T-helper 22 cell (primary cell): ENCODE measurements around the gene MAPK14.
"Not testable (repeated sequence)": the region's sequence is repeated elsewhere in the genome, so short reads cannot be mapped to it uniquely, and the experiment has no call there.

Experiments
- DNase-seq: peaks from one replicate; pipeline ENCODE4 v3.0.0-alpha.2; 2020; ENCODE audit warnings: low read depth

The MAPK14 gene

DNA sequence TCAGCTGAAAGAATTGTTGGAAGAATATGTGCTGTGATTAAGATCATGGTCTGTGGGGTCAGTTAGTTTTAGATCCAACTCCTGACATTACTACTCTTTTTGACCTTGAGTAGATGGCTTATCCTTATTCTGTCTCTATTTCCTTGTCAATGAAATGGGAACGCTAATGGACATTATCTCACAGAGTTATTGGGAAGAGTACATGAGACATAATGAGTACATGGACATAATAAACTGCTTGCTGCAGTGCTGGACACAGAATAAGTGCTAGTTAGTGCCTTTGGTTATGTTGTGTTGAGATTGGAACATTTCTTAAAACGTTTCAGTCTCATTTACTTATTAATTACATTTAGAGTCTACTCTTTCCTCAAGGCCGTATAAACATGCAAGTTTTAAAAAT, 42.6 kb downstream of the MAPK14 start:
- DNase-seq: no peak

DNA sequence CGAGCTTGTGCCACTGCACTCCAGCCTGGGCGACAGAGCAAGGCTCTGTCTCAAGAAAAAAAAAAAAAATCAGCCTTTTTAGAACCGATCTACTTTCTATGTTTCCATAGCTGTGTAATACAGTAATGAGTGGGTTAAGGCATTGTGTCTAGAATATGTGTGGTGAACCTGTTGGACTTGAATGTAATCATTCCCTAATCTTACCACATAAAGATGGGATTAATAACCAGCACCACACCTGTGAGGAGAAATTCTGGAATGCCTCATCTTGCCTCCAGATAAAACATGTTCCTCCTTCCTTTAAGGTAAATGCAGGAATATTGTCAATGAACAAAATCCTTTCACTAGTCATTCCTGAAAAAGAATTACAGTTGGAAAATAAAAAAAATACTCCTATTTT, 43.7 kb downstream of the MAPK14 start:
- DNase-seq: no peak

DNA sequence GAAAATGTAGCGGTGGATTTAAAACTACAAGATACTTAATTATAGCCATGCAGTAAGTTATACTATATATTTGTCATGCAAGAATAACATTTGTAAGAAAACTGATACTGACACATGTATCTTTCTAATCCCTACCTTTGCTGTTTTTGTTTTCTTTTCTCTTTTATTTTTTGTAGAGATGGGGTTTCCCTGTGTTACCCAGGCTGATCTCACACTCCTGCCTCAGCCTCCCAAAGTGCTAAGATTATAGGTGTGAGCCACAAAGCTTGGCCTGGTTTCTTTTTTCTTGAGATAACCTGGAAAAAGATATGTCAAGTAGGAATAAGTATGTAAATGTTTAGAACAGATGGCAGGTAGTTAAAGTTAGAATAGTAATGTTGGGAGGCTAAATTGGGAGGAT, 44.1 kb downstream of the MAPK14 start:
- DNase-seq: no peak

DNA sequence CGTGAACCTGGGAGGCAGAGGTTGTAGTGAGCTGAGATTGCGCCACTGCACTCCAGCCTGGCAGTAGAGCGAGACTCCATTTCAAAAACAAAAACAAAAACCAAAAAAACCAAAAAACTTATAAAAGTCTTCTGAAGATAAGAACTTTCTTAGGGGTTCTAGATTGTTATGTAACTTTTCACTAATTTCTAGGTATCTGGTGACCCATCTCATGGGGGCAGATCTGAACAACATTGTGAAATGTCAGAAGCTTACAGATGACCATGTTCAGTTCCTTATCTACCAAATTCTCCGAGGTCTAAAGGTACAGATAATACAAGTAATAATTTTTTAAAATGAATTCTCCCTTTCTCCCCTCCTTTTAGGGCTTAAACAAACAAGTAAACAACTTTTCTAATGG, 45.1 kb downstream of the MAPK14 start:
- no peak for DNase-seq

DNA sequence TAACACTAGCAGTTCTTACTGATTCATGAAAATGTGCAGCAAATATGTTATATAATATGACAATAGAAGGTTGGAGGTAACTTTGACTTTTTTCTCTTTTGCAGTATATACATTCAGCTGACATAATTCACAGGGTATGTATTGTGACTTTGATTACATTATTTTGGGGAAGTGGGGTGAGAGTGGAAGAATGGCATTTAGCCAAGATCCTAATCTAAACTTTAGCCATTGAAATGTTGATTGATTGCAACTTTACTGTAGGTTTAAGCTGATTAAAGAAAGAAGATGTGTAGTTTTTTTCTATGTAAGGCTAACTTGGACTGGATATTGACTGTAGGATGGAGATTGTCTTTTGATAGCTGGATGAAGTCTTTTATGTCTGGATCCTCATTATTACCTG, 46.0 kb downstream of the MAPK14 start:
- DNase-seq: no peak

DNA sequence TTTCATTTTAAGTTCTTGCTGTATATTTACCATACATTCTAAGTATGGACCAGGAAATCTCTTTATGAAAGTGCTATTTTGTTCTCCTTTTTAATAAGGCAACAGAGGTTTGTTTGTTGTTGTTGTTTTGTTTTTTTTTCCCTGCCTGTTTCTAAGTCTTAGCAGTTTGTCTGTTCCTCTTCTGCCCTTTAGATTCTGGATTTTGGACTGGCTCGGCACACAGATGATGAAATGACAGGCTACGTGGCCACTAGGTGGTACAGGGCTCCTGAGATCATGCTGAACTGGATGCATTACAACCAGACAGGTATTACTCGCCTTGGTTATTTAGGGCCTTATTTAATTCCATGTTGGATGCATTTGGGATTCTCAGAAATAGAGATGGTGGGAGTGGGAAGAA, 48.0 kb downstream of the MAPK14 start:
- no peak for DNase-seq

DNA sequence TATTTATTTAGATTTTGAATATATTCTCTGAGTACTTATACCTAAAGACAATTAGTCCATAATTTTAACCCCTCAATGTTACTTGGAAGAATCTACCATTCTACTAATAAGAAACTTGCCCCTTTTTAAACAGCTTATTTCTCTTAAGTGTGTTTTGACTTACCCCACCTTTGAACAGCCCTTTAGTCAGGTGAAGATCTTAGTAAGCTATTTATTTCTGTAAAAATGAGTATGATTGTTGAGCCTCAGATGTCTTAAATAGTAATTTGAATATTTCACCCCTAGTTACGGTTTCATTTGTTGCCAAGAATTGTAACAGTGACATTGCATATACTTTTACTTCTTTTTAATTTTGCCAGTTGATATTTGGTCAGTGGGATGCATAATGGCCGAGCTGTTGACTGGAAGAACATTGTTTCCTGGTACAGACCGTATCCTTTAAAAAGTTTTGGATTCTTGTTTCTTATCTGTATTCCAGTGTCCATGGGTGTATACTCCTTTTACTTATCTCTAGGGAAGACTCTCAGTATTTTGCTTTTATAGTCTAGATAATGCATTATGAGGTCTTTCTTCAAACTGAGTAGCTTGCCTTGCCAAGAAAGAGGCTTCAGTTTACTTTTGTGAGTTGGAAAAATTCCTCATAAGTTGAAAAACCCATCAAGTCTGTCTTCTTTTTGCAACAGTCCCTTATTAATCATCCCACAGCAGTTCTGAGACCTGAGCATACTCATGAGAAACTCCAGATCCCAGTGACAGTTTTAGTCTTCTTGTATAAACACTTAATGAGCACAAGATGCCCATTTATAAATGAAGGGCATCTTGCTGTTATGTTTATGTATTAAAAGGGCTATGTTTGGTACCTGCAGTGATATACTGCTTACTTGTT, 48.8 kb downstream of the MAPK14 start:
- no peak for DNase-seq

DNA sequence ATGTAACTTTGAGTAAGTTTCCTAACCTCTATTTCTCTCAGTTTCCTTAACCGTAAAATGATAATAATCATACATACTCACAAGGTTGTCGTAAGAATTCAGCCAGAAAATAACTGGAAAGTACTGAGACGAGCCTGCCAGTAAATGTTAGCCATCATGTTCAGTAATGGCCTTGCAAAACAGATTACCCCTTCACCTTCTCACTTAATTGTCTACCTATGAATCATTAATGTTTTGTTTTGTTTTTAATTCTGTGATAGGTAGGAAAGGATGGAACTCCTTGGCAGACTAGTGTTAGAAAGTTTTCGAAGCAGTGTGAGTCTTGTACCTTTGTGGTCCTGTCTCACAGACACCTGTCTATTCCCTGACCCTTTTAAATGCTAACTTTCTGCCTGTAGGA, 50.6 kb downstream of the MAPK14 start:
- no peak for DNase-seq

DNA sequence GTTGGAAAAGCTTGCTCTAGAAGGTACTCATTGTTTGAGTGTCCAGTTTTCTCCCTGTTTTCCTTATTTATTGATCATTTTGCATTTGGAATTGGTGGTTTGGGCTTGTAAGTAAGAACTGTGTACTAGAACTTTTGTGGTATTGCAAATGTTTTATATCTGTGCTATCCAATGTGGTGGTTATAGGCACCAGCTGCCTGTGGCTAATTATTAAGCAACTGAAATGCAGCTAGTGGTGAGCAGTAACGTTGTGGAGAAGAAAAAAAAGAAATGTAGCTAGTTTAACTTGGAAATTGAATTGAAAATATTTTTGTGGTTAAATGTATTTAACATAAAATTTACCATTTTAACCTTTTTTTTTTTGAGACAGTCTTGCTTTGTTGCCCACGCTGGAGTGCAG, 52.0 kb downstream of the MAPK14 start:
- DNase-seq: no peak

DNA sequence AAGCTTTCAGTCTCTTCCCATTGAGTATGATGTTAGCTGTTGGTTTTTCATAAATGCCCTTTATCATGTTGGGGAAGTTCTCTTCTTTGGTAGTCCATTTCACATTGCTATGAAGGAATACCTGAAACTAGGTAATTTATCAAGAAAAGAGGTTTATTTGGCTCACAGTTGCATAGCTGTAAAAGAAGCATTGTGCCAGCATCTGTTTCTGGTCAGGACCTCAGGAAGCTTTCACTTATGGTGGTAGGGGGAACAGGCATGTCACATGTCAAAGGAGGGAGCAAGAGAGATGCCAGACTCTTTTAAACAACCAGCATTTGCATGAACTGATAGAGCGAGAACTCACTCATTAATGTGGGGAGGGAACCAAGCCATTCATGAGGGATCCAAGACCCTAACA, 54.7 kb downstream of the MAPK14 start:
- DNase-seq: no peak

DNA sequence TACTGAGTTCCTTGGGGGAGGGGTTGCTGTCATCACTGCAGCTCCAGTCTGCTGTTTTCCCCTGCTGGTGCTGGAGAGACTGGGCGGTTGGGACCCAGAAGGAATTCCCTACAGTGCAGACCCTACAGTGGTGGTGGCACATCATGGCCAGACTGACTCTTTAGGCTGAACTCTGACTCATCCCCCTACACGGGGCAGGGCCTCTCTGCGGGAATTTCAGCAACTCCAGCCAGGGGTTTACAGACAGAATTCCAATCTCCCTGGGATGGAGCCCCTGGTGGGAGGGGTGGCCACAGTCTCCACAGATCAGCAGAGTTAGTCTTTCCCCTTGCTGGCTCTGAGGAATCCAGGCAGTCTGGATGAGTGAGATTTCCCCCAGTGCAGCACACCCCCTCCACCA, 55.8 kb downstream of the MAPK14 start:
- no peak for DNase-seq

DNA sequence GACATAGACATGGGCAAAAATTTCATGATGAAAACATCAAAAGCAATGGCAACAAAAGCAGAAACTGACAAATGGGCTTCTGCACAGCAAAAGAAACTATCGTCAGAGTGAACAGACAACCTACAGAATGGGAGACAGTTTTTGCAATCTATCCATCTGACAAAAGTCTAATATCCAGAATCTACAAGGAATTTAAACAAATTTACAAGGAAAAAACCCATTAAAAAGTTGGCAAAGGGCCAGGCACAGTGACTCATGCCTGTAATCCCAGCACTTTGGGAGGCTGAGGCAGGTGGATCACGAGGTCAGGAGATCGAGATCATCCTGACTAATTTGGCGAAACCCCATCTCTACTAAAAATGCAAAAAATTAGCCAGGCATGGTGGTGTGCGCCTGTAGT, 60.6 kb downstream of the MAPK14 start:
- DNase-seq: not testable (repeated sequence)

DNA sequence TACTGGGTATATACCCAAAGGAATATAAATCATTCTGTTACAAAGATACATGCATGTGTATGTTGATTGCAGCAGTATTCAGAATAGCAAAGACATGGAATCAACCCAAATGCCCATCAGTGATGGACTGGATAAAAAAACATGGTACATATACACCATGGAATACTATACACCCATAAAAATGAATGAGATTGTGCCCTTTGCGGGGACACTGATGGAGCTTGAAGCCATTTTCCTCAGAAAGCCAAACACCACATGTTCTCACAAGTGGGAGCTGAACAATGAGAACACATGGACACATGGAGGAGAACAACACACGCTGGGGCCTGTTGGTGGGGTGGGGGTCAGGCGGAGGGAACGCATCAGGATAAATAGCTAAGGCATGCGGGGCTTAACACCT, 61.4 kb downstream of the MAPK14 start:
- DNase-seq: no peak

DNA sequence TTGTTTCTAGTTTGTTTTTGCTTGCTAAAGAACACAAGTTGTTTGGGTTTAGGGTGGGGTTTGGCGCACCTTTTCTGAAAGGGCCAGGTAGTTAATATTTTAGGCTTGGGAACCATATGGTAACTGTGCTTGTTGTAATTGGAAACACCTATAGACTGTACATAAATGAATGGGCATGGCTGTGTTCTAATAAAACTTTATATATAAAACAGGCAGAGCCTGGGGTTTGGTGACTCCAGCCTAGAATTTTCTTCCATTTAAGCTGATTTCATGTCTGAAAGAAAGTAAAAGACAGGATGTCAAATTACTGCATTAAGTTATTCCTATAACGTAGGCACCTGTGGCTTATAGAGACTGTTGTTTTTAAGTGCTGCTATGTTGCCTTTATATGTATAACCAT, 66.6 kb downstream of the MAPK14 start:
- no peak for DNase-seq

DNA sequence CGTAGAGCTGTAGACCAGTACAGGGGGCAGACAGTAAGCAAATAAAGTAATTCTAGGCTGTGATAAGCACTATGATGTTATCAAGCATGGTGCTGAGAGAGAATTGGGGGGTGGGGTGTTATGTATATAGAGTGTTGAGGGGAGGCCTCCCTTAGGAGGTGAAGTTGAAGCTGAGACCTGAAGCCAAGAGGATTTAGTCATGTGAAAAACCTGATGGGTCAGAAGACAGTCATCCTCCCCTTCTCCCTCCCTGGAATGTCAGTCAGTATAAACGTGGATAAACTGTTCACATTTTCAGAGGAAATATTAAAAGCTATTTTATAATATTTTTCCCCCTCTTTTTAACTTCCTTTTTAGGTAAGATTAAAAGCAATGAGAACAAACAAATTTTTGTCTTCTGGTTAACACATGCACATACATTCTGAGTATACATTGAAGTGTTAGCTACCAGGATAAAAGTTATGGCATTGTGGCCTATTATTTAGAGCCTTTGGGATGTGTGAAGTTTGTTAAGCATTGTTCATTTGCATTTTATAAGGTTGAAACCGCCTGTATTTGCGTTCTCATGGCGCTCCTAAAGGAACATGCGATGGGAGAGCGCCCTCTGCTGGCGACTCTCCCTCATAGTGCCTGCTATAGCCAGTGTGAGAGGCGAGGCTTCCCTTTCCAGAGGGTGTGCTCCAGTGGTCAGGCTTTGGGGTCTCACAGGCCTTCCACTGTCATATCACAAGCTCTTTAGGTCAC, 67.3 kb downstream of the MAPK14 start:
- DNase-seq: peak; percentile 49

DNA sequence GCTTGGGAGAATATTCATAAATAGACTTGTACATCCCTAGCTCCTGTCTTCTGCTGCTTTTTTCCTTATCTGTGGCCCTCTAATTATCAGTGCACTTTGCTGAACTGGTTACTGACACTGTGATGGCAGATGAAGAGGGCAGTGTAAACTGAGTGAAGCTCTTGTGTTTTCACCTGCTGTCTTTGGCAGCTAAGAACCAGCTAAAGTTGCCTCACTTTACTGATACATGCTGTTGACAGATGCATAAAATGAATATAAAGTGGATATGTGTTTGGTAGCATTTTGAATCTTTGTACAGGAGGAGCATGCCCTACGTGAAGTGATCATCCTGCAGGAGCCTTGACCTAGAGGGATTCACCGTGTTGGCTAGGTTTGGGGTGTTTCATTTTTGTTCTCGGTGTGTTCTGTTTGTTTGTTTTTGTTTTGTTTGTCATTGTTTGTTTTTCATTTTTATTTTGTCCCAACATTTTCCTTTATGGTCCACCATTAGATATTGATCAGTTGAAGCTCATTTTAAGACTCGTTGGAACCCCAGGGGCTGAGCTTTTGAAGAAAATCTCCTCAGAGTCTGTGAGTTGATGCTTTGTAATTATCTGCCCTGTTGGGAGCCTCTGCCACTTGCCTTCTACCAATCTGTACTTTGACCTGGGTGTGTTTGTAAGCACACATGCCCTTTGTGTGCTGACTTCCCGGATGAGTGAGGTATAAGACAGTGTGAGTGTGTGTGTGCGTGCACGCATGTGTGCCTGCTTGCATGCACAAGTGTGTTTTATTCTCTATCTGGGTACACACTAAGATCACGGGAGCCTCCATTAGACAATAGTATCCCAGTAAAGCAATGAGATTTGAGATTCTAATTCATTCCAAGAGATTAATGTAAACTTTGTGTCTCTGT, 68.1 kb downstream of the MAPK14 start:
- DNase-seq: no peak

DNA sequence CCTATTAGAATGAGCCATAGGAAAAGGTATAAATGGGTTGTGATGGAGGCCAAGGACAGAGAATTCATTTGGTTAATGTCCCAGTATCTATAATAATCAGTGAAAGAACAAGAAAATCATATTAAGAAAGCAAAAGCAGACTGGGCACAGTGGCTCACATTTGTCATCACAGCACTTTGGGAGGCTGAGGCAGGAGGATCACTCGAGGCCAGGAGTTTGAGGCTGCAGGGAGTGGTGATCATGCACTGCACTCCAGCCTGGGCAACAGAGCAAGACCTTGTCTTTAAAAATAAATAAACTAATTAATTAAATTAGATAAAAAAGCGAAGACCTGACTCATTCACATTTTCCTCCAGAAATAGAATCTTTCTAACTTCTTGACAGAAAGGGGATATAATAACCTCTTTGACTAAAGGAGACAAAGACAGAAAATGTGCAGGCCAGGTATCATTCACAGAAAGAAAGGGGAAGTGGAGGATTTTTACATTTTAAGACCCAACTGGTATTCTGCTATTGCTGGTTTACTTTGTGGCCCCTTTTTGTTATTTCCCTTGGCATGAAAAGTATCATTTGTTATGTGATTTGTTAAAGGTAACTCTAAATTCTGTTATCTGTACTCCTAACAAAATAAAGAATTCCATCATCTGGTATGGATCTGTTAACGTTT, 70.8 kb downstream of the MAPK14 start:
- no peak for DNase-seq

DNA sequence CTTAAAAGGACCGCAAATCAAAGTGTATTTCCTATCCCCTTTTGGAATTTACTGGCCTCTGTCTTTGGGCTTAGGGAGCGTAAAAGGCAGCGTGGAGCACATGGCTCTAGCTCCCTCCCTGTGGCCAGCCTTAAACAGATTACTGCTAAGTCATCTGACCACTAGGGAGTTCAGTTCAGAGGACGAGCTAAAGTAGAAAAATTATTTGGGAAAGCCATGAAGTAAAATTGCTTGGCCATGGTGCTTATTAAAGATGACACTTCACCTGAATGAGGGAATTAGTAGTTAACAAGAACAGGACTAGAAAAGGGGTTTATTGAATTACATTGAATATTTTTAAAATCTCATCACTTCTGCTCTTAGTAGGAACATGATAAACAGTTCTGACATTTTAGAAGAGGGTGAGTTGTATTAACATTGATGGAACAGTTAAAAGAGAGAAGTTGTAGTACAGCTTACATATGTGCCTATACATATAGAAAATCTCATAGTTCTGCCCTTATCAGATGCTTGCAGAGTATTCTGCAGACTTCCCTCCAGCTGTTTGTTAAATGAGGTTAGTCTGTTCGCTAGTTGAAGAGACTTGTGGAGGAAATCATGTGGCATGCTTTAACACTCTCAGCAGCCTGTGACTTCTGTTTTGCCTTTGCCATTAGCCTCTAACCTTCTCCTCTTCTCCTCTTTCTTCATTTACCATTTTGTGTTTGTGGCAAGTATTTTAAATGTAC, 71.5 kb downstream of the MAPK14 start:
- DNase-seq: no peak

DNA sequence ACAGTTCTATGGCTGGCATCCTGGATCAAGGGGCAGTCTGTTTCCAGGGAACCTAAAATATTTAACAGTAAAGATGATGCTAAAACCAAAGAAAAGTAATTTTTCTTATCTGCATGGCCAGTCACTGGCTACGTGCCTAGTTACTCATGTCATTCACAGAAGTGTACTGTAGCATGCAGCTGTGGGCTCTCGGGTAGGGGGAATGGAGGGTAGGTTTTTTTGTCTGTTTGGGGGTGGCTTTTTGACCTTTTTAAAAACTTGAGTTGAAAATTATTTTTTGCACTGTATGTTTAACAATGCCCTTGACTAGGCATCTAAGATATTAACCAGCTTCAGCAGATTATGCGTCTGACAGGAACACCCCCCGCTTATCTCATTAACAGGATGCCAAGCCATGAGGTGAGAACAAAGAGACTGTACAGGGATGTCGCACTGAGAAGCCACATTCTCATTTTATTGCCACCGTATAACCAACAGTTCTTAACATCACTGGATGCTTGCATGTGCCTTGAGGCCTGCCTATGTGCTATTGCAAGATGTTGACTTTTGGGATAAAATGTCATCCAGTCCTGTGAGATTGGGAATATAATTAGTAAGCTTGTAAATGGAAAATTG, 72.4 kb downstream of the MAPK14 start:
- DNase-seq: no peak

DNA sequence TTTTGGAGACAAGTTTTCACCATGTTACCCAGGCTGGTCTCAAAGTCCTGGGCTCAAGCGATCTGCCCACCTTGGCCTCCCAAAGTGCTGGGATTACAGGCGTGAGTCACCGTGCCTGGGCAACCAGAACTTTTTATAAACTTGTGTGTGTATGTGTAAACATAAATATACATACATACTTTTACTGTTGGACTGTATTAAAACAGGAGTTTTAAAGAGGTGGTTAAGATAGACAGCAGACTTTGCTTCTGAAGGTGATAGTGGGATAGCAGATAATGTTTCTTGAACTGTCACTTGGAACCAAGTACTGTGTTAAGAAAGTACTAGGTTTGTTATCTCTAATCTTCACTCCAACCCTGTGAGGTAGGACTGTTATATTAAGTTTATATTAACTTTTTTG, 74.1 kb downstream of the MAPK14 start:
- no peak for DNase-seq

DNA sequence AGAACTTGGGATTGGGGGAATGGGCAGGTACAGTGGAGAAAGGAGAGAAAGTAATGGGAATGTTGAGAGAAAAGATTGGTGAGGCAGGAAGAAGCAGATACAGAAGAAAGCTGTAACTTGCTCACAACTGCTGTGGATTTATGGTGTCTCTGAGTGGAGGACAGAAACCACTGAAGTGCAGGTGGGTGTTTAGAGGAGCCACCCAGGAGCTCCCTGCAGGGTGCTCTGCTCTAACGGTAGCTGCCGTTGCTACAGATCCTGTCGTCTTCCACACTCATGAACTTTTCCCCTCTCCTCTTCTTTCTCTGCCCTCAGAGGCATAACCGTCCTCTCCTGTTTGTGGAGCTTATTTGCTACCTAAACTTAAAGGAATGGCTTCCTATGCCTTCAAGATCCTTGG, 75.2 kb downstream of the MAPK14 start:
- no peak for DNase-seq
